Fibroblast of pulmonary artery (primary cell): ENCODE data around the gene NUDT5.
"Not testable (repeated sequence)": the region's sequence is repeated elsewhere in the genome, so short reads cannot be mapped to it uniquely, and the experiment has no call there.

Experiments used
- DNase-seq: peaks from one replicate; pipeline ENCODE4 v3.0.0-alpha.2; 2010; ENCODE audit warnings: low read depth
- H3K4me3 ChIP-seq: replicated peaks from 2 replicates; pipeline ENCODE4 v1.5.1; 2011; ENCODE audit warnings: low read depth, mild to moderate bottlenecking, control low read depth, low read length, moderate library complexity
- CTCF ChIP-seq: IDR thresholded peaks from 2 replicates; pipeline ENCODE4 v1.5.1; 2011; ENCODE audit warnings: mild to moderate bottlenecking, control low read depth, low read length, inconsistent platforms; ENCODE audit errors: missing control alignments

The NUDT5 gene

GRCh38 chr10:12235116-12235694, 39.5 kb upstream of the NUDT5 start:
- no peak overlapping the region for H3K4me3 ChIP-seq
- no peak for TF ChIP-seq CTCF
- no peak for DNase-seq

- DNase-seq, H3K4me3 ChIP-seq: not testable (repeated sequence)
Observed at GRCh38 chr10:12234687-12235086, 39.0 kb upstream of the NUDT5 start.

GRCh38 chr10:12228851-12229250, 33.2 kb upstream of the NUDT5 start:
- H3K4me3 ChIP-seq, result no peak overlapping the region
- DNase-seq, result no peak
- no peak for TF ChIP-seq CTCF

GRCh38 chr10:12226438-12226837, 30.7 kb upstream of the NUDT5 start:
- not testable (repeated sequence) for H3K4me3 ChIP-seq, DNase-seq

GRCh38 chr10:12225444-12225843, 29.8 kb upstream of the NUDT5 start:
- no peak for TF ChIP-seq CTCF
- DNase-seq, result no peak
- no peak overlapping the region for H3K4me3 ChIP-seq

GRCh38 chr10:12221323-12222298, 25.9 kb upstream of the NUDT5 start:
- no peak for DNase-seq
- TF ChIP-seq CTCF, result no peak
- H3K4me3 ChIP-seq, result no peak overlapping the region

- H3K4me3 ChIP-seq, result no peak overlapping the region
- DNase-seq, result no peak
- TF ChIP-seq CTCF, result no peak
Observed at GRCh38 chr10:12218991-12219390, 23.3 kb upstream of the NUDT5 start.

- H3K4me3 ChIP-seq, result no peak overlapping the region
- peak; percentile 72 for DNase-seq
- TF ChIP-seq CTCF, result peak; percentile 64
Observed at GRCh38 chr10:12214763-12215218, 19.1 kb upstream of the NUDT5 start.
